Common myeloid progenitor, CD34-positive (primary cell): ENCODE results near the gene TEX44.

Experiments
- CTCF ChIA-PET: fragments of 350-600 bp; sonication (Branson Sonifier 250); formaldehyde crosslinking; loops from one replicate; lab custom pipeline; 2021; ENCODE audit warnings: antibody characterized with exemption; lab: Charles Lee
- POLR2A ChIA-PET: fragments of 350-600 bp; sonication (Branson Sonifier 250); formaldehyde crosslinking; loops from one replicate; lab custom pipeline; 2021; ENCODE audit warnings: antibody characterized with exemption; lab: Charles Lee
- DNase-seq, 3 donors: peaks; one replicate each; pipeline versions ENCODE4 v3.0.0 to v3.0.0-alpha.2; 2013
- H3K27ac ChIP-seq, 2 experiments: 1 replicate in 1 of 2; 2 replicates in 1 of 2; pipeline ENCODE4 v1.7.0; 2013; ENCODE audit warnings: inconsistent platforms in 2 of 2, low read length in 2 of 2, mild to moderate bottlenecking in 2 of 2, low read depth in 1 of 2, moderate library complexity in 1 of 2; ENCODE audit not compliant: severe bottlenecking in 2 of 2, insufficient read depth in 1 of 2, poor library complexity in 1 of 2
- H3K27me3 ChIP-seq, 5 experiments: replicated peaks in 2 of 5; 1 replicate in 3 of 5; 2 replicates in 2 of 5; pipeline versions ENCODE4 v1.6.1 to v1.7.0; 2013; ENCODE audit warnings: low read length in 4 of 5, mild to moderate bottlenecking in 2 of 5, moderate library complexity in 2 of 5, inconsistent platforms in 1 of 5; ENCODE audit not compliant: insufficient read depth in 5 of 5, control insufficient read depth in 4 of 5
- H3K36me3 ChIP-seq, 4 experiments: 1 replicate in 2 of 4; 2 replicates in 2 of 4; pipeline versions ENCODE4 v1.6.1 to v1.7.0; 2013; ENCODE audit warnings: low read length in 3 of 4, control low read depth in 1 of 4, mild to moderate bottlenecking in 1 of 4; ENCODE audit not compliant: control insufficient read depth in 4 of 4, insufficient read depth in 4 of 4
- H3K4me1 ChIP-seq, 4 experiments: 1 replicate in 3 of 4; 2 replicates in 1 of 4; pipeline versions ENCODE4 v1.6.1 to v1.7.1; 2013; ENCODE audit warnings: low read length in 3 of 4, mild to moderate bottlenecking in 3 of 4, control low read depth in 1 of 4, inconsistent platforms in 1 of 4, moderate library complexity in 1 of 4; ENCODE audit not compliant: control insufficient read depth in 4 of 4, insufficient read depth in 4 of 4; ENCODE audit errors: control extremely low read depth in 1 of 4
- H3K4me3 ChIP-seq, 7 experiments: 1 replicate in 4 of 7; 2 replicates in 3 of 7; pipeline versions ENCODE4 v1.5.1 to v1.7.0; 2013; ENCODE audit warnings: mild to moderate bottlenecking in 7 of 7, low read length in 6 of 7, moderate library complexity in 6 of 7, inconsistent platforms in 2 of 7, low read depth in 2 of 7, control low read depth in 1 of 7; ENCODE audit not compliant: insufficient read depth in 4 of 7, control insufficient read depth in 1 of 7; ENCODE audit errors: extremely low read depth in 1 of 7
- H3K9me3 ChIP-seq, 5 experiments: 1 replicate in 4 of 5; 2 replicates in 1 of 5; pipeline versions ENCODE4 v1.6.1 to v1.7.1; 2013; ENCODE audit warnings: low read length in 4 of 5, mild to moderate bottlenecking in 2 of 5, inconsistent platforms in 1 of 5, low read depth in 1 of 5, moderate library complexity in 1 of 5; ENCODE audit not compliant: control insufficient read depth in 4 of 5, insufficient read depth in 2 of 5; ENCODE audit errors: control extremely low read depth in 1 of 5
- WGBS: methylation state at CpG from one replicate; pipeline ENCODE4 v1.1.5; 2013; ENCODE audit not compliant: insufficient coverage; 5-methylcytosine and 5-hydroxymethylcytosine counted together

The TEX44 gene

GRCh38 chr2:231557571-231558217, 35.0 kb upstream of the TEX44 start:
- peak; percentile 90 to 94 (median 92) for DNase-seq
- WGBS, result 31% methylated on average over 9 of the region's 11 CpGs
- H3K27ac ChIP-seq, result no peak overlapping the region
- peaks cover 7 to 37% (median 25%) of the 10 kb centered on the region in 4 experiments for H3K4me1 ChIP-seq
- CTCF ChIA-PET, result interaction anchor here (0.8 to 9.6 kb wide), 21 partner anchors 9 to 88 kb away, joined by 3 to 69 read pairs (median 5); partner anchors contain the start of gene NMUR1
- no peaks in the 10 kb centered on the region for H3K27me3 ChIP-seq
- no peaks in the 10 kb centered on the region for H3K36me3 ChIP-seq
- no peak overlapping the region for H3K4me3 ChIP-seq
- peaks cover 0 to 6% (median 0%) of the 10 kb centered on the region in 5 experiments for H3K9me3 ChIP-seq
- POLR2A ChIA-PET, result no interaction called here

- H3K27ac ChIP-seq, result no peak overlapping the region
- ChIA-PET CTCF (interaction anchor here (0.7 to 10.0 kb wide), 20 partner anchors 10 to 151 kb away, joined by 3 to 99 read pairs (median 4); partner anchors contain the start of gene TEX44), POLR2A (interaction anchor here (1.0 kb wide), 1 partner anchor 49 kb away, joined by 3 read pairs; no protein-coding TSS in a partner anchor)
- H3K4me1 ChIP-seq, result peaks cover 0 to 6% (median 4%) of the 10 kb centered on the region in 4 experiments
- 80% methylated on average over 1 of the region's 3 CpGs for WGBS
- H3K27me3 ChIP-seq, result no peaks in the 10 kb centered on the region
- DNase-seq, result peak; percentile 73 to 83 (median 79)
- H3K9me3 ChIP-seq, result peaks cover 0 to 2% (median 0%) of the 10 kb centered on the region in 5 experiments
- H3K36me3 ChIP-seq, result no peaks in the 10 kb centered on the region
- no peak overlapping the region for H3K4me3 ChIP-seq
These were observed 29.2 kb upstream of the TEX44 start for GRCh38 chr2:231563378-231563961.

GRCh38 chr2:231565887-231566594, 26.6 kb upstream of the TEX44 start:
- ChIA-PET POLR2A (no interaction called here), CTCF (interaction anchor here (0.5 to 10.0 kb wide), 8 partner anchors 8 to 148 kb away, joined by 3 to 99 read pairs (median 5); no protein-coding TSS in a partner anchor)
- no peak overlapping the region for H3K4me3 ChIP-seq
- H3K4me1 ChIP-seq, result peaks cover 0 to 9% (median 7%) of the 10 kb centered on the region in 4 experiments
- H3K27me3 ChIP-seq, result no peaks in the 10 kb centered on the region
- no peak overlapping the region for H3K27ac ChIP-seq
- 93% methylated on average over 2 of the region's 4 CpGs for WGBS
- H3K9me3 ChIP-seq, result peaks cover 0 to 2% (median 0%) of the 10 kb centered on the region in 5 experiments
- no peaks in the 10 kb centered on the region for H3K36me3 ChIP-seq
- peak in 2 of 3 donors; percentile 36 to 44 for DNase-seq

GRCh38 chr2:231567159-231567558, 25.5 kb upstream of the TEX44 start:
- no peak for DNase-seq
- WGBS, result 95% methylated on average over 2 of the region's 3 CpGs
- Histone ChIP-seq H3K27ac (no peak overlapping the region), H3K4me3 (no peak overlapping the region), H3K36me3 (no peaks in the 10 kb centered on the region), H3K9me3 (peaks cover 0 to 2% (median 0%) of the 10 kb centered on the region in 5 experiments), H3K4me1 (peaks cover 0 to 9% (median 7%) of the 10 kb centered on the region in 4 experiments), H3K27me3 (no peaks in the 10 kb centered on the region)
- POLR2A ChIA-PET, result no interaction called here
- CTCF ChIA-PET, result interaction anchor here (1.3 to 10.0 kb wide), 4 partner anchors 9 to 81 kb away, joined by 3 to 99 read pairs (median 5); no protein-coding TSS in a partner anchor

- DNase-seq, result no peak
- Histone ChIP-seq H3K4me3 (no peak overlapping the region), H3K4me1 (peaks cover 0 to 9% (median 7%) of the 10 kb centered on the region in 4 experiments), H3K9me3 (peaks cover 0 to 2% (median 0%) of the 10 kb centered on the region in 5 experiments), H3K36me3 (no peaks in the 10 kb centered on the region), H3K27me3 (no peaks in the 10 kb centered on the region), H3K27ac (no peak overlapping the region)
- ChIA-PET POLR2A (interaction anchor here (0.7 kb wide), 1 partner anchor 16 kb away, joined by 3 read pairs; no protein-coding TSS in a partner anchor), CTCF (interaction anchor here (0.9 to 10.0 kb wide), 4 partner anchors 10 to 82 kb away, joined by 3 to 99 read pairs (median 4); no protein-coding TSS in a partner anchor)
- 55% methylated on average over 3 of the region's 6 CpGs for WGBS
These were observed 24.4 kb upstream of the TEX44 start for GRCh38 chr2:231568098-231568784.

- ChIA-PET POLR2A (no interaction called here), CTCF (interaction anchor here (0.7 to 10.0 kb wide), 8 partner anchors 8 to 52 kb away, joined by 3 to 99 read pairs (median 4); no protein-coding TSS in a partner anchor)
- Histone ChIP-seq H3K36me3 (no peaks in the 10 kb centered on the region), H3K4me3 (no peak overlapping the region), H3K27ac (no peak overlapping the region), H3K9me3 (peaks cover 0 to 2% (median 0%) of the 10 kb centered on the region in 5 experiments), H3K4me1 (peaks cover 0 to 9% (median 7%) of the 10 kb centered on the region in 4 experiments), H3K27me3 (no peaks in the 10 kb centered on the region)
- peak in 2 of 3 donors; percentile 41 to 46 for DNase-seq
- 69% methylated on average over 5 of the region's 7 CpGs for WGBS
These were observed 23.8 kb upstream of the TEX44 start for GRCh38 chr2:231568785-231569435.
